K562 (cell line): Measurements from ENCODE around the gene TRAF3IP1. TPM values are rescaled to one million over a fixed set of nuclear protein-coding genes. Genes with fewer than 3 reads are reported as not detected.

ENCODE experiments used
- ATAC-seq: fragments of 200-7000 bp; cut with Tn5 transposase; 3 replicates; pipeline ENCODE4 v1.9.1; 2020; ENCODE audit warnings: moderate library complexity
- BruUV-seq: library from RNA; stranded (reverse); fragments of 400-500 nt; replicated peaks from 2 replicates; lab custom pipeline; 2021; lab: Mats Ljungman, UMichigan
- CTCF ChIA-PET: fragments of 300-600 bp; formaldehyde crosslinking; extraction: SDS; loops from one replicate; lab custom pipeline; 2021; ENCODE audit warnings: low intra/inter-chr PET ratio; lab: Yijun Ruan, JAX
- POLR2A ChIA-PET: fragments of 300-600, 350-650 bp; sonication (Branson Sonifier 250); formaldehyde crosslinking; extraction: SDS; loops from one replicate; lab custom pipeline; 2021; ENCODE audit warnings: antibody characterized with exemption, inconsistent platforms; lab: Yijun Ruan, JAX
- DNase-seq, 4 experiments: peaks; one replicate each; pipeline versions ENCODE4 v3.0.0 to v3.0.0-alpha.2; 2011 to 2018; ENCODE audit warnings: low spot score in 3 of 4, mixed read lengths in 3 of 4; ENCODE audit errors: extremely low read depth in 1 of 4
- FAIRE-seq: peaks from 2 replicates; lab custom pipeline; 2011; peaks lifted over from hg19 to GRCh38; lab: Jason Lieb, UNC
- H2AFZ ChIP-seq: 2 replicates; pipeline ENCODE4 v1.6.0; 2011; ENCODE audit warnings: low read depth, low read length, control low read depth, inconsistent platforms
- H3K27ac ChIP-seq: fragments of 200-600 bp; 3 replicates; pipeline ENCODE4 v1.8.0; 2011; ENCODE audit warnings: low read depth, mild to moderate bottlenecking, control low read depth, inconsistent platforms, low read length, moderate library complexity, mixed read lengths; ENCODE audit errors: extremely low read depth
- H3K27me3 ChIP-seq, 2 experiments: fragments of 300-600 bp in 1 of 2; 2 replicates in 1 of 2; 3 replicates in 1 of 2; pipeline versions ENCODE4 v1.6.0 to v1.8.0; 2011; ENCODE audit warnings: inconsistent platforms in 2 of 2, low read length in 2 of 2, mild to moderate bottlenecking in 1 of 2, mixed read lengths in 1 of 2, moderate library complexity in 1 of 2; ENCODE audit not compliant: control insufficient read depth in 2 of 2, insufficient read depth in 2 of 2
- H3K36me3 ChIP-seq: fragments of 300-600 bp; 3 replicates; pipeline ENCODE4 v1.8.0; 2011; ENCODE audit warnings: mild to moderate bottlenecking, low read length, inconsistent platforms; ENCODE audit not compliant: control insufficient read depth, insufficient read depth
- H3K4me1 ChIP-seq, 2 experiments: fragments of 200-600 bp in 1 of 2; replicated peaks in 1 of 2; 2 replicates in 1 of 2; 3 replicates in 1 of 2; pipeline versions ENCODE4 v1.5.1 to v1.8.0; 2011; ENCODE audit warnings: inconsistent platforms in 2 of 2, low read length in 2 of 2, mild to moderate bottlenecking in 1 of 2, mixed read lengths in 1 of 2, moderate library complexity in 1 of 2; ENCODE audit not compliant: control insufficient read depth in 2 of 2, insufficient read depth in 2 of 2
- H3K4me2 ChIP-seq: 2 replicates; pipeline ENCODE4 v1.6.1; 2011; ENCODE audit warnings: low read length, control low read depth, inconsistent platforms, mixed read lengths; ENCODE audit not compliant: insufficient read depth
- H3K4me3 ChIP-seq: fragments of 200-600 bp; sonication (generic), shearing (Covaris generic); 2 replicates; pipeline ENCODE4 v1.5.1; 2016; ENCODE audit warnings: control low read depth, inconsistent platforms
- H3K79me2 ChIP-seq: fragments of 200-600 bp; 3 replicates; pipeline ENCODE4 v1.8.0; 2011; ENCODE audit warnings: low read length, inconsistent platforms; ENCODE audit not compliant: control insufficient read depth, insufficient read depth
- H3K9ac ChIP-seq, 2 experiments: 2 replicates each; pipeline versions ENCODE4 v1.6.0 to v1.6.1; 2011; ENCODE audit warnings: low read depth in 2 of 2, low read length in 2 of 2, control low read depth in 1 of 2, inconsistent platforms in 1 of 2, mild to moderate bottlenecking in 1 of 2, mixed read lengths in 1 of 2; ENCODE audit not compliant: insufficient read depth in 1 of 2
- H3K9me1 ChIP-seq: one replicate; pipeline ENCODE4 v1.6.0; 2011; ENCODE audit warnings: inconsistent platforms, mild to moderate bottlenecking, low read length, moderate library complexity; ENCODE audit not compliant: control insufficient read depth, insufficient read depth
- H3K9me3 ChIP-seq: replicated peaks from 2 replicates; pipeline ENCODE4 v1.5.1; 2011; ENCODE audit warnings: low read depth, low read length, inconsistent platforms; ENCODE audit not compliant: control insufficient read depth, insufficient read depth
- H4K20me1 ChIP-seq: replicated peaks from 2 replicates; pipeline ENCODE4 v1.6.1; 2011; ENCODE audit warnings: low read length, inconsistent platforms, mixed read lengths; ENCODE audit not compliant: control insufficient read depth, insufficient read depth
- ATF3 ChIP-seq, 2 experiments: fragments of 450-650 bp in 1 of 2; sonication (generic) in 1 of 2; formaldehyde crosslinking in 1 of 2; IDR thresholded peaks in 1 of 2; conservative IDR thresholded peaks in 1 of 2; 2 replicates each; pipeline versions ENCODE4 v1.6.1 to v1.8.1; 2016 to 2023; ENCODE audit warnings: mild to moderate bottlenecking in 2 of 2, moderate library complexity in 2 of 2, inconsistent platforms in 1 of 2, missing genetic modification reagents in 1 of 2
- FOSL1 ChIP-seq: fragments of 200-800 bp; sonication (Bioruptor generic); conservative IDR thresholded peaks from 2 replicates; pipeline ENCODE4 v1.6.1; 2016; ENCODE audit warnings: missing genetic modification characterization, missing compliant biosample characterization
- MEF2A ChIP-seq: IDR thresholded peaks from 2 replicates; pipeline ENCODE4 v1.6.1; 2011; ENCODE audit warnings: low read depth, mild to moderate bottlenecking, low read length, moderate library complexity; ENCODE audit not compliant: control insufficient read depth
- SMAD1 ChIP-seq: fragments of 150-350 bp; IDR thresholded peaks from 2 replicates; pipeline ENCODE4 v1.6.1; 2014; ENCODE audit warnings: low read length, low read depth; ENCODE audit not compliant: partially characterized antibody
- ZNF146 ChIP-seq: IDR thresholded peaks from one replicate; pipeline ENCODE4 v1.6.1; 2018; ENCODE audit warnings: missing compliant biosample characterization; ENCODE audit not compliant: unreplicated experiment
- WGBS: fragments of 100-300 bp; shearing (Covaris generic); methylation state at CpG from one replicate; pipeline ENCODE4 v1.1.6; 2016; ENCODE audit warnings: low coverage, mixed read lengths; ENCODE audit not compliant: insufficient coverage; ENCODE audit errors: missing lambda C conversion rate; 5-methylcytosine and 5-hydroxymethylcytosine counted together
- in situ Hi-C: fragments of 300-500 bp; cut with MboI; formaldehyde crosslinking; loops from 4 replicates; pipeline ENCODE4 v1.15.0; 2018; ENCODE audit warnings: inconsistent platforms, mixed read lengths
- intact Hi-C: fragments of 100-400 bp; cut with micrococcal nuclease; formaldehyde crosslinking; loops from 2 replicates; pipeline ENCODE4 v1.14.2; 2022
- polyA plus RNA-seq, 8 experiments: library from polyadenylated mRNA; depleted of rRNA in 4 of 8; stranded (reverse) in 5 of 8; unstranded in 3 of 8; fragments of >200 nt; fragmentation: Nextera tagmentation in 2 of 8; fragmentation: Illumina TruSeq in 1 of 8; extraction: Ambion mirVana in 2 of 8; extraction: Trizol in 1 of 8; gene quantifications; 2 replicates each; pipeline versions ENCODE4 v1.2.1 to v1.2.3, GENCODE V29; 2011 to 2014; ENCODE audit warnings: inconsistent platforms in 1 of 8, missing spikeins in 1 of 8
- total RNA-seq, 7 experiments: library from RNA; depleted of rRNA in 6 of 7; stranded (reverse); fragments of >200 nt in 6 of 7; fragmentation: Illumina TruSeq in 2 of 7; extraction: Trizol in 2 of 7; gene quantifications; 2 replicates each; pipeline versions ENCODE4 v1.2.1 to v1.2.3, GENCODE V29; 2011 to 2021; ENCODE audit warnings: low replicate concordance in 1 of 7

TRAF3IP1 gene
- total and polyA plus RNA-seq, 9 of the 15 experiments (the other 6 are each of a cell fraction or from before 2014, with no cell fraction given): 1.3 to 7.4 (median 3.4) TPM

- H3K4me3 ChIP-seq: no peak overlapping the region
- peaks cover 0 to 12% of the 10 kb centered on the region in 2 experiments; a peak in 3 of 5 replicates for H3K4me1 ChIP-seq
- no TSS peak for BruUV-seq
- FAIRE-seq: no peak
- peaks cover 2% of the 10 kb centered on the region for H3K9me1 ChIP-seq
- in situ Hi-C loops: no loop called here
- POLR2A ChIA-PET: interaction anchor here (0.6 to 1.3 kb wide), 3 partner anchors 8 to 13 kb away, joined by 3 read pairs; no protein-coding TSS in a partner anchor
- no peak overlapping the region for H2AFZ ChIP-seq
- no peak overlapping the region for H3K4me2 ChIP-seq
- peaks cover 6% of the 10 kb centered on the region; the same call in 1 of the 2 replicates for H4K20me1 ChIP-seq
- H3K9ac ChIP-seq: no peak overlapping the region
- no peak for TF ChIP-seq SMAD1
- no peak for TF ChIP-seq ZNF146
- TF ChIP-seq, all 486 proteins: peak for 0
- intact Hi-C loops: no loop called here
- Histone ChIP-seq H3K36me3 (peaks cover 86% of the 10 kb centered on the region), H3K9me3 (no peaks in the 10 kb centered on the region), H3K27me3 (no peaks in the 10 kb centered on the region), H3K79me2 (peaks cover 89% of the 10 kb centered on the region), H3K27ac (no peak overlapping the region)
- ATAC-seq (no peak), DNase-seq (no peak)
- CTCF ChIA-PET: no interaction called here
- 86% methylated on average over 12 of the region's 20 CpGs for WGBS
These were observed 115.4 kb downstream of the TRAF3IP1 start for GRCh38 chr2:238435752-238436096.

- Histone ChIP-seq H3K27ac (no peak overlapping the region), H2AFZ (no peak overlapping the region), H3K79me2 (peaks cover 86% of the 10 kb centered on the region), H3K27me3 (no peaks in the 10 kb centered on the region), H3K9me3 (no peaks in the 10 kb centered on the region), H3K36me3 (peaks cover 81% of the 10 kb centered on the region; the same call in 2 of the 3 replicates), H3K9me1 (peaks cover 2% of the 10 kb centered on the region), H3K4me2 (no peak overlapping the region), H4K20me1 (peaks cover 14% of the 10 kb centered on the region; the same call in 1 of the 2 replicates), H3K4me3 (no peak overlapping the region), H3K4me1 (peaks cover 3 to 14% of the 10 kb centered on the region in 2 experiments; a peak in 4 of 5 replicates), H3K9ac (0 out of 4 replicates have a peak overlapping the region, but pooled peaks of 1 of the 2 experiments have one; percentile 20)
- CTCF ChIA-PET: no interaction called here
- FAIRE-seq (no peak), ATAC-seq (no peak), DNase-seq (no peak)
- in situ Hi-C loops: no loop called here
- POLR2A ChIA-PET: interaction anchor here (0.8 to 1.2 kb wide), 2 partner anchors 8 to 10 kb away, joined by 3 read pairs; no protein-coding TSS in a partner anchor
- no TSS peak for BruUV-seq
- TF ChIP-seq FOSL1 (tag) (peak; percentile 79), MEF2A (no peak), ATF3 (IDR thresholded peaks at IDR 0.05) (peak; percentile 33; the same call in 1 of the 2 replicates), ATF3 (CRISPR knock-in tag; conservative IDR thresholded peaks at IDR 0.05) (no peak)
- intact Hi-C loops: no loop called here
- WGBS: 73% methylated on average over 23 of the region's 24 CpGs
These were observed 118.8 kb downstream of the TRAF3IP1 start for GRCh38 chr2:238438856-238439849.
